HG03139 (cell line): ENCODE results near the gene ANK2.

Experiments
- ATAC-seq: cut with Tn5 transposase; IDR thresholded peaks from one replicate; pipeline ENCODE4 v1.9.1; 2021; ENCODE audit not compliant: unreplicated experiment

The ANK2 gene

GRCh38 chr4:113383111-113383785 is 333.8 kb downstream of the ANK2 start:
- no peak for ATAC-seq

GRCh38 chr4:113384600-113384999 is 335.1 kb downstream of the ANK2 start:
- ATAC-seq: no peak

- no peak for ATAC-seq
Measured at GRCh38 chr4:113385281-113385899, 335.9 kb downstream of the ANK2 start.

GRCh38 chr4:113389160-113389559 is 339.7 kb downstream of the ANK2 start:
- ATAC-seq: no peak

- no peak for ATAC-seq
Measured at GRCh38 chr4:113390850-113391249, 341.4 kb downstream of the ANK2 start.

- no peak for ATAC-seq
Measured at GRCh38 chr4:113394108-113394729, 344.8 kb downstream of the ANK2 start.

- peak; percentile 95 for ATAC-seq
Measured at GRCh38 chr4:113394730-113395530, 345.5 kb downstream of the ANK2 start.

- ATAC-seq: no peak
Measured at GRCh38 chr4:113397114-113397701, 347.8 kb downstream of the ANK2 start.

GRCh38 chr4:113398441-113399143 is 349.1 kb downstream of the ANK2 start:
- ATAC-seq: no peak

- ATAC-seq: no peak
Measured at GRCh38 chr4:113404167-113404571, 354.7 kb downstream of the ANK2 start.

- no peak for ATAC-seq
Measured at GRCh38 chr4:113404841-113405240, 355.4 kb downstream of the ANK2 start.

- no peak for ATAC-seq
Measured at GRCh38 chr4:113405874-113406722, 356.6 kb downstream of the ANK2 start.

GRCh38 chr4:113406723-113407016 is 357.2 kb downstream of the ANK2 start:
- ATAC-seq: no peak

- no peak for ATAC-seq
Measured at GRCh38 chr4:113407409-113407808, 358.0 kb downstream of the ANK2 start.

- ATAC-seq: no peak
Measured at GRCh38 chr4:113409181-113409580, 359.7 kb downstream of the ANK2 start.

GRCh38 chr4:113410686-113411085 is 361.2 kb downstream of the ANK2 start:
- ATAC-seq: no peak

GRCh38 chr4:113411496-113411938 is 362.1 kb downstream of the ANK2 start:
- ATAC-seq: no peak

GRCh38 chr4:113419631-113420030 is 370.2 kb downstream of the ANK2 start:
- ATAC-seq: no peak

GRCh38 chr4:113420938-113421337 is 371.5 kb downstream of the ANK2 start:
- no peak for ATAC-seq

GRCh38 chr4:113423631-113424030 is 374.2 kb downstream of the ANK2 start:
- no peak for ATAC-seq
